ENCODE measurements around the gene PLAC1.

Gene PLAC1

GRCh38 chrX:134676436-134676835 lies 18.2 kb upstream of the PLAC1 start:
- Histone ChIP-seq H3K27ac (no peak overlapping the region), H3K36me3 (no peaks in the 10 kb centered on the region), H3K27me3 (ENCODE audit: insufficient read depth, low read depth, severe bottlenecking) (no peaks in the 10 kb centered on the region), H3K9me3 (ENCODE audit: severe bottlenecking) (no peaks in the 10 kb centered on the region), H3K4me3 (ENCODE audit: low read depth, low read length) (no peak overlapping the region)
- TF ChIP-seq, protein P1, sequence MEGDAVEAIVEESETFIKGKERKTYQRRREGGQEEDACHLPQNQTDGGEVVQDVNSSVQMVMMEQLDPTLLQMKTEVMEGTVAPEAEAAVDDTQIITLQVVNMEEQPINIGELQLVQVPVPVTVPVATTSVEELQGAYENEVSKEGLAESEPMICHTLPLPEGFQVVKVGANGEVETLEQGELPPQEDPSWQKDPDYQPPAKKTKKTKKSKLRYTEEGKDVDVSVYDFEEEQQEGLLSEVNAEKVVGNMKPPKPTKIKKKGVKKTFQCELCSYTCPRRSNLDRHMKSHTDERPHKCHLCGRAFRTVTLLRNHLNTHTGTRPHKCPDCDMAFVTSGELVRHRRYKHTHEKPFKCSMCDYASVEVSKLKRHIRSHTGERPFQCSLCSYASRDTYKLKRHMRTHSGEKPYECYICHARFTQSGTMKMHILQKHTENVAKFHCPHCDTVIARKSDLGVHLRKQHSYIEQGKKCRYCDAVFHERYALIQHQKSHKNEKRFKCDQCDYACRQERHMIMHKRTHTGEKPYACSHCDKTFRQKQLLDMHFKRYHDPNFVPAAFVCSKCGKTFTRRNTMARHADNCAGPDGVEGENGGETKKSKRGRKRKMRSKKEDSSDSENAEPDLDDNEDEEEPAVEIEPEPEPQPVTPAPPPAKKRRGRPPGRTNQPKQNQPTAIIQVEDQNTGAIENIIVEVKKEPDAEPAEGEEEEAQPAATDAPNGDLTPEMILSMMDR (IDR thresholded peaks at IDR 0.05; ENCODE audit: low read depth, low read length), result no peak
- DNase-seq, result no peak

DNA sequence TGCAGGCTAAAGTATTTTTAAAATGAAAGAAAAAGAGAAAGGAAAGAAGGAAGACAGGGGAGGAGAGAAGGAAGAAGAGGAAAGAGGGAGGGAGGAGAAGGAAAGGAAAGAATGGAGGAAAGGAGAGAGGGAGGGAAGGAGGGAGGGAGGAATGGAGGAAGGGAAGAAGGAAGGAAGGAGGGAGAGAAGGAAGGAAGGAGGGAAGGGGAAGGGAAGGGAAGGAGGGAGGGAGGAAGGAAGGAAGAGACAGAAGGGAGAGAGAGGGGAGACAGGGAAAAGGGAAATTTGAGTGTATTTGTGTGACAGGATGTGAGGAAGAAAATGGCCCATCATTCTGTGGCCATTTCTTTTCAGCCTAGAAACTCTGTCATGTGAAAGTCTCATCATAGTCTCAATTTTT lies 14.9 kb upstream of the PLAC1 start:
- no peak for DNase-seq
- no peaks in the 10 kb centered on the region for H3K36me3 ChIP-seq
- H3K27ac ChIP-seq, result no peak overlapping the region
- no peaks in the 10 kb centered on the region for H3K9me3 ChIP-seq (ENCODE audit: severe bottlenecking)
- TF ChIP-seq, protein P1 (IDR thresholded peaks at IDR 0.05; ENCODE audit: low read depth, low read length), result no peak
- H3K4me3 ChIP-seq (ENCODE audit: low read depth, low read length), result no peak overlapping the region
- no peaks in the 10 kb centered on the region for H3K27me3 ChIP-seq (ENCODE audit: insufficient read depth, low read depth, severe bottlenecking)

DNA sequence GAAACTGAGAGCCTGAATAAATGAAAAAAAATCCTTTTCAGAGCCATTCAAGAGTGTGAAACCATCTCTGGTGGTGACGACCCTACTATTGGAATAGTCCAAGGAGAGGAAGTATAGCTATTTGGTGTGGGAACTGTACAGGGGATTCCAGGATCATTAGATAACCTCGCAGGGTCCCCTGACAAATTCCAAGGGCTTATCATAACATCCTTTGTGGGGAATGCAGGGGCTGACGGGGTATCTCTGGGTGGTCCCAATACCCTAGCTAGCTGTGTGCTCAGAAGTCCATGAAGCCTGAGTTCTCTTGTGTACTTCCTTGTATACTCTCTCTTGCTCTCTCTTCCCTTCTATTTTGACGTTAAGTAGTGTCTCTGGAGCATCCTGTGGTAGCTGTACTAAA lies 13.8 kb upstream of the PLAC1 start:
- Histone ChIP-seq H3K4me3 (ENCODE audit: low read depth, low read length) (no peak overlapping the region), H3K27ac (no peak overlapping the region), H3K9me3 (ENCODE audit: severe bottlenecking) (no peaks in the 10 kb centered on the region), H3K27me3 (ENCODE audit: insufficient read depth, low read depth, severe bottlenecking) (no peaks in the 10 kb centered on the region), H3K36me3 (no peaks in the 10 kb centered on the region)
- TF ChIP-seq, protein P1 (IDR thresholded peaks at IDR 0.05; ENCODE audit: low read depth, low read length), result no peak
- DNase-seq, result no peak

- Histone ChIP-seq H3K9me3 (ENCODE audit: severe bottlenecking) (no peaks in the 10 kb centered on the region), H3K27ac (no peak overlapping the region), H3K36me3 (no peaks in the 10 kb centered on the region), H3K4me3 (ENCODE audit: low read depth, low read length) (no peak overlapping the region), H3K27me3 (ENCODE audit: insufficient read depth, low read depth, severe bottlenecking) (no peaks in the 10 kb centered on the region)
- no peak for DNase-seq
- TF ChIP-seq, protein P1 (IDR thresholded peaks at IDR 0.05; ENCODE audit: low read depth, low read length), result no peak
Measured at GRCh38 chrX:134671294-134671693, 13.0 kb upstream of the PLAC1 start.

GRCh38 chrX:134670134-134670924 lies 12.1 kb upstream of the PLAC1 start:
- Histone ChIP-seq H3K36me3 (no peaks in the 10 kb centered on the region), H3K27me3 (ENCODE audit: insufficient read depth, low read depth, severe bottlenecking) (no peaks in the 10 kb centered on the region), H3K9me3 (ENCODE audit: severe bottlenecking) (no peaks in the 10 kb centered on the region), H3K27ac (no peak overlapping the region), H3K4me3 (ENCODE audit: low read depth, low read length) (no peak overlapping the region)
- DNase-seq, result no peak
- TF ChIP-seq, protein P1 (IDR thresholded peaks at IDR 0.05; ENCODE audit: low read depth, low read length), result no peak
